ENCODE measurements around the gene LYPD6B.

DNA sequence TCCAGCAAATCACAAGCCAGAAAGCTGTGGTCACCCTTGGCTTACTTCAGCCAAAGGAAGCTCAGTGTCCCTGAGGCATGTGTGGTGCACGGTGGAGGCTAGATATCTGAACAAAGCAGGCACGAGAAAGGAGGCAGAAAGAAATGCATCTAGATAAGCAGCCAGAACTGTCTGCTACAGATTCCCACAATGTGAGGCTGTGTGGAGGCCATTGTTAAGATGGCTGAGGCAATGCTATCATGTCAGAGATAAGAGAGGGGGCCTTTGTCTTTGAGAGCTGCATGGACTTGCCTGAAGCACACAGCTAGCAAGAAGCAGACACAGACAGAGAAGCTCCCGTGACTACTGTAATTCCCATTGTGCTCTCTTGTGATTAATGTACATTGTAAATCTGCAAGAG is 181.4 kb downstream of the LYPD6B start:
- no peak for TF ChIP-seq CTCF (conservative IDR thresholded peaks at IDR 0.05; ENCODE audit: low read length)
- TF ChIP-seq EZH2phosphoT487 (IDR thresholded peaks at IDR 0.05; ENCODE audit: borderline replicate concordance, low read depth, low read length): no peak
